C4-2B (cell line): Measurements from ENCODE around the gene UBE2J2.

ENCODE experiments used
- H3K27ac ChIP-seq: fragments of 450-650 bp; 2 replicates; pipeline ENCODE4 v1.5.1; 2017
- ZFX ChIP-seq: fragments of 450-650 bp; IDR thresholded peaks from 2 replicates; pipeline ENCODE4 v1.6.1; 2017
- TF ChIP-seq, protein P1 (sequence below): fragments of 450-650 bp; conservative IDR thresholded peaks from 2 replicates; pipeline ENCODE4 v1.5.1; 2017; ENCODE audit warnings: mild to moderate bottlenecking

UBE2J2 gene

GRCh38 chr1:1223321-1223720 is 50.3 kb downstream of the UBE2J2 start:
- H3K27ac ChIP-seq: no peak overlapping the region
- no peak for TF ChIP-seq ZFX
- TF ChIP-seq, protein P1, sequence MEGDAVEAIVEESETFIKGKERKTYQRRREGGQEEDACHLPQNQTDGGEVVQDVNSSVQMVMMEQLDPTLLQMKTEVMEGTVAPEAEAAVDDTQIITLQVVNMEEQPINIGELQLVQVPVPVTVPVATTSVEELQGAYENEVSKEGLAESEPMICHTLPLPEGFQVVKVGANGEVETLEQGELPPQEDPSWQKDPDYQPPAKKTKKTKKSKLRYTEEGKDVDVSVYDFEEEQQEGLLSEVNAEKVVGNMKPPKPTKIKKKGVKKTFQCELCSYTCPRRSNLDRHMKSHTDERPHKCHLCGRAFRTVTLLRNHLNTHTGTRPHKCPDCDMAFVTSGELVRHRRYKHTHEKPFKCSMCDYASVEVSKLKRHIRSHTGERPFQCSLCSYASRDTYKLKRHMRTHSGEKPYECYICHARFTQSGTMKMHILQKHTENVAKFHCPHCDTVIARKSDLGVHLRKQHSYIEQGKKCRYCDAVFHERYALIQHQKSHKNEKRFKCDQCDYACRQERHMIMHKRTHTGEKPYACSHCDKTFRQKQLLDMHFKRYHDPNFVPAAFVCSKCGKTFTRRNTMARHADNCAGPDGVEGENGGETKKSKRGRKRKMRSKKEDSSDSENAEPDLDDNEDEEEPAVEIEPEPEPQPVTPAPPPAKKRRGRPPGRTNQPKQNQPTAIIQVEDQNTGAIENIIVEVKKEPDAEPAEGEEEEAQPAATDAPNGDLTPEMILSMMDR: no peak

- H3K27ac ChIP-seq: no peak overlapping the region
- TF ChIP-seq, protein P1: no peak
- no peak for TF ChIP-seq ZFX
Measured at GRCh38 chr1:1222575-1223225, 51.0 kb downstream of the UBE2J2 start.

DNA sequence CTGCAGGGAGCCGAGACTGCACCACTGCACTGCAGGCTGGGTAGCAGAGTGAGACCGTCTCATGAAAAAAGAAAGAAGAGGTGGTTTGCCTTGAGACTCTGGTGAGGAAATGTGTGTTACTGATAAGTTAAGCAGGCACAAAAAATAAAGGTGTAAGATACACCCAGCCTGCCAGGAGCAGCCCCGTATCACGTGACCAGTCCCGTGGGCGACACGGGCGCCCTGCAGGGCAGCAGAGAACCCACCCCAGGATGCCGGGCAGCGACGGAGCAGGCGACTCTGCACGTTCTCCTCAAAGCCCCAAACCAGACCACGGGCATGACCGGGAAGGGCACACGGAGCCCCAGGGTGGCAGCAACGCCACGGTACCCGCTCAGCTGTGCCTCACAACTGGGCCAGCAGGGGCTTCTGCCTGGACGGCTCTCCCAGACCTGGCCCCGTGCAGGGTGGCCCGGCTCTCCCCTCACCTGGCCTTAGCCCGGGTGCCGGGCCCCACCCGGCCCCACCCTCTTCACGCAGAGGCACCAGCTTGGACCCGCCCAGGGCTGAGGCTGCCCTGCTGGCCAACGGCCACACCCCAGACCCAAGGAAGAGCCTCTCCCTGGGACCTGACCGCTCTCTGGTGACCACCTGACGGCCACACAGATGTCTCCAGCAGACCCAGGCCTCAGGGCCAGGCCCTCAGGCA is 51.6 kb downstream of the UBE2J2 start:
- TF ChIP-seq ZFX: no peak
- TF ChIP-seq, protein P1: no peak
- no peak overlapping the region for H3K27ac ChIP-seq

DNA sequence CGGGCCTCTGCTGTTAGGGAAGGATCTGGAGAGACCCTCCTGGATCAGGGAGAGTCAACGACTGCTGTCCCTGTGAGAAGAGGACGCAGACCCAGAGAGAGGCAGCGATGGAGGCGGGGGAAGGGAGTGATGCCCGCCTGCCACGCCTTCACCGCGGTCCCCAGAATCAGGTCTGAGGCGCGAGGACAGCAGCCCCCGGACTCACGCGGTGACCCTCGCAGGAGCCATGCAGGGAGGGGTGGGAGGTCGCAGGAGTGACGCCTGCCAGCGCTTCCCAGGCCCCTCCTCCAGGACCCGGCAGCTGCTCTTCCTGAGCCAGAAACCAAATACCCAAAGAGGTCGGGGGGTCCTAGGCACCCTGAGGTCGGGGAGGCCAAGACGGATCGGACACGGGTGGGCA is 53.5 kb downstream of the UBE2J2 start:
- no peak overlapping the region for H3K27ac ChIP-seq
- no peak for TF ChIP-seq ZFX
- TF ChIP-seq, protein P1: no peak

DNA sequence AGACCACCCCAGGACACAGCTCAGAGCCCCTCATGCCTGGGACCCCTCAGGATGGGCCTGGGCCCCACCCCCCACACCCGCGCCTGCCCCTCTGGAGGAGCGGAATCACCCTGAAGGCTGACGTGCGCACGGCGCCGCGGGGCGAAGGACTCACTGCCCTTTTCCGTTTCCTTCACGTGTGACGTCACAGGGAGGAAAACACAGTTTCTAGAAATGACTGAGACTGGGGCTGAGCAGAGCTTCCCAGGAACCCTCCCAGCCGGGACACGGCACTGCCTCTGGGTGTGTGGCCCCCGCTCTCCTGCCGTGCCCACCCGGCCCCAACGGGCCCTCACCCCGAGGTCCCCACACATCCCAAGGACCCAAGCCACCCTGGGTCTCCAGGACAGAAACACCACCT is 54.3 kb downstream of the UBE2J2 start:
- no peak overlapping the region for H3K27ac ChIP-seq
- TF ChIP-seq, protein P1: no peak
- TF ChIP-seq ZFX: no peak

DNA sequence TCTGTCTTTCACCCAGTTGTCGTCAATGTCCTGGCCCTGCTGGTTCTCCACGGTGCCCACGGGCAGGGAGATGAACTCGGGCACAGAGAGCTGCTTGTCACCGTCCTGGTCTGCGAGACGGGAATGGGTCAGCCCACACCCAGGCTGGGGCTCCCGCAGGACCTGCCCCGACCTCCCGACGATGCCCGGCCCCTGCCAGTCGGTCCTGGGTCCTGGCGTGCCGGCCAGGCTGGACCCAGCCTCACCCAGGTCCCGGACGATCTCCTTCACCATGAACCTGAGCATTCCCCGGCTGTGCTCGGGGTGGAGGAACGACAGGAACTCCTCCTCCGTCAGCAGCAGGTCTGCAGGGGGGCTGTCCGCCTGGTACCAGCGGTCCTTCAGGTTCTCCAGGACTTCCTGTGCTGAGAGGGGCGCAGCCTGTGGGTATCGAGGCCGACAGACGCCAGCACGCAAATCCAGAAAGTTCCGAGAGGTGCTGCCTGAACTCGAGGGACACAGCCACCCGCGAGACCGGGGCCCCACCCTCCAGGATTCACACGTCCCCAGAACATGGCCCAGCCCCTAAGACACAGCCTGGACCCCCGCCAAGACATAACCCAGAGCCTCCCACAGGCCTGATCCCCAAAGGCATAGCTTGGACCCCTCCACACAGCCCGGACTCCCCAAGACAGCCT is 55.0 kb downstream of the UBE2J2 start:
- H3K27ac ChIP-seq: no peak overlapping the region

More for the DNA sequence above, 55.0 kb downstream of the UBE2J2 start:
- no peak for TF ChIP-seq ZFX
- TF ChIP-seq, protein P1: no peak
